NCI-H146 treated with DMSO at 0.1 percent for 48 hours (cell line): Measurements from ENCODE around the gene TTLL3.

Experiments
- DNase-seq: peaks from one replicate; lab custom pipeline; 2025; ENCODE audit not compliant: unreplicated experiment; lab: John Stamatoyannopoulos, UW

The TTLL3 gene

DNA sequence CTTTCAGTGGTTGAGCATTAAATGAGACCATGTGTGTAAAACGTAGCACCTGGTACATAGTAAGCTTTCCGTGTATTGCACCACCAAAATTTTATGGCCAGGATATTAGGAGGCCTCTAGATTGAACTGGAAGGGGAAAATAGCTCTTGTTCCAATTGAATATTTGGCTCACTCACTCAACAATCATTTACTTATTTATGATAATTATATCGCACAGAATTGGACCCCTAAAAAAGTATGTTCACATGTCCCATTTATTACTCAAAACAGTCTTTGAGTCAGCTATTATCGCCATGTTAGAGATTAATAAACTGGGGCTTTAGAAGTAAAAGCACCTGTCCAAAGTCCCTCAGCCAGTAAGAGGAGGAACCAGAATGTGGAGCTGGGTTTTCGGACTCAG is 5.1 kb upstream of the TTLL3 start:
- DNase-seq = no peak

DNA sequence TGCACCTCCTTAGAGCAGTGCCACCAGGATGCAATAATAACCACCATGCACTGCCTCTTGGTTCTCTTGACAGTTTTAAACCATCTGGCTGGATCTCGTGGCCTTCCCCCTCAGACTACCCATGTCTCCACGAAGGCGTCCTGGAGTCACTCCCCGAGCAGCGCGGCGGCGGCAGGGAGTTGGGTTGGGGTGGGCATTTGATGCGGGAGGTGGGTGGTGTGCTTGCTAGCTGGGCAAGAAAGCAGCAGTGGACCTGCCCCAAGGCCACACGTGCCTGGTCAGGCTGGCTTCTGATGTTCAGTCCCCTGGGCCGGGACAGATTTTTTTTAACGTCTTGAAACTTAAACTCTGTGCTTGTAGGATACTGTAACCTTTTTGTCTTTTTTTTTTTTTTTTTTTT is 3.9 kb upstream of the TTLL3 start:
- no peak for DNase-seq

DNA sequence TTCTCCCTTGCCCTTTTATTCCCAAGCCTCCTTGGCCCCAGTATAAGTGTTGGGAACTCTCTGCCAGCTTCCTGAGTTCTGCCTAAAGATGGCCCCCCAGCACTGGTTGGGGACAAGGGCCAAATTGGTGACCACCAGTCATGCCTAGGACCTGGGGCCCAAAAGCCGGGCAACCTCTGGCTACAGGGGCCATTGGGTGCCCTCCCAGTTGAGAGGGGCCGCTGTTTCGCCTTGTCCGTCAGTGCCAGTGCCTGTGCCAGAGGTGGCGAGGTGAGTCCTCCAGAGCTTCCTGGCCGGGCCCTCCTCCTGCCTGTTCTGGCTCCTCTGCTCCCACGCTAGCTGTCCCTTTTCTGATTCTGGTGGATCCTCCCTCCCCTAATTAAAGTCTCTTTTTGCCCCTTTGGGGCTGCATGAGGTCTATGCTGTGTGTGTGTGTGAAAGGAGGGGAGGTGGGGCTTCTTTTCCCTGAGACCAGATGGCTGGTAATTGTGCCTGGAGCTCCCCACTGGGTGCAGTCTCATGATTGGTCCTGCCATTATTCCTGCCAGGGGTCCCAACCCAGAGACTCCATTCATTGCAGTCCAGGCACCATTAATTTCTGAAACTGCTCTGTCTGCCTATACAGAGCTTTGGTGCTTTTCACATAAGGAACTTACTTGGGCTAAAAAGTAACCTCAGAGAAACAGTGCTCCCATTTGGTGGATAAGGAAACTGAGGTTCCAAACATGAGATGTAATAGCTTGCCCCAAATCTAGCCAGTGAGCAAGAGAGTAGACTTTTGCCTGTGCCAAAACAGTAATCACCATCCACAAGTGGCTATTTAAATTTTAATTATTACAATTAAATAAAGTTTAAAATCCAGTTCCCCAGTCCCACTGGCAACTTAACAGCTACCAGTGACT is 3.1 kb upstream of the TTLL3 start:
- DNase-seq = no peak

DNA sequence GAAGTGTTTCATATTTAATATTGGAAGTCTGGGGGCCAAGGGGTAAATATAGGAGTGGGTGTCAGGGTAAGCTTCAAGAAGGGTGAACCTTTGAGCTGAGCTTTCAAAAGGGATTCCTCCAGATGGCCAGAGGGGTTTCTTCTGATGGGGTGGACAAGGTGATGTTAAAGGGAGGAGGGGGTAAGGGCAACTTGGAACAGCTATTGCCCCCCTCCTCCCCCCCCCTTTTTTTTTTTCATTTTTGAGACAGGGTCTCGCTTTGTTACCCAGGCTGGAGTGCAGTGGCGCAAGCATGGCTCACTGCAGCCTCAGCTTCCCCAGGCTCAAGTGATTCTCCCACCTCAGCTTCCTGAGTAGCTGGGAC is 2.1 kb upstream of the TTLL3 start:
- no peak for DNase-seq

DNA sequence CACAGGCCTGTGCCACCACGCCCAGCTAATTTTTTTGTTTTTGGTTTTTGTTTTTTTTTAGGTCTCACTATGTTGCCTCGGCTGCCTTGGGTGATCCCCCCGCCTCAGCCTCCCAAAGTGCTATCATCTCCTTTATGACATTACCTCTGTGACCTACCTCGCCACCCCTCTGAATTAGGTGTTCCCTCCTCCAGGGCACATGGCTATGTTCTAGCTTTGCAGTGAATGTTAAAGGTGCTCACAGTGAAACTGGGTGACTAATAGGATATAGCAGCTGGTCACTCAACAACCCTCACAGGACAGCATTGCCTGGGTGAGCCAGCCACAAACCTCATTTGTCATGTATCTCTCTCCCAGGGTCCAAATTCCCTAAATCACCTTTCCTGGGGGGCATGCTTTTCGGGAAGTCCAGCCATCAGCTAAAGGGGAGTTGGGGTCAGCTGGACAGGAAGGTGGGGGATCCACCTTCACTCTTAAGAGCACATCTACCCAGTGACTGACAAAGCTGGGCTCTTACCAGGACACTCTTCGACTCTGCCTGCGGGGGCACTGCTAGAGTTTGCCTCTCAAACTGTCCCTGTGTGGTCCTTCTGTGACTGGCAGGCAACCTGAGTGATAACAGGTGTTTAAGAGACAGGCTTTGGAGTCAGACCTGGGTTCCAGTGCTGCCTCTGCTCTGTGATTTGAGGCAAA is 1.6 kb upstream of the TTLL3 start:
- no peak for DNase-seq

DNA sequence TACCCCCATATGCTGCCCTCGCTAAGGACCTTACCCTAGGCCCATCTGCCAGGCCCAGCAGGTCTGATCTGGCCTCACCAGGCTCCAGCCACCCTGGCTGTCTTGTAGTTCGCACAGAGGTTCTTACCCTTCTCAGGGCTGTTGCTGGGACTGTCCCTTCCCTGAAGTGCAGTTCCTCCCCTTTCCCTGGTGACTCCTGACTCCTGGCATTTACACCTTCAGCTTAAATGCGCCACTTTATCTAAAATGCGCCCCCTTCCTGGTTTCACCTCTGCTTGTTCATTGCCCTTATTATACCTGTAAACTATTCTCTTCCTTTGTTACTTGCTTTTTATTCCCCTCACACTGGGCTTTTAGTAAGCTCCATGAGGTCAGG is 835 bp upstream of the TTLL3 start:
- DNase-seq = no peak

DNA sequence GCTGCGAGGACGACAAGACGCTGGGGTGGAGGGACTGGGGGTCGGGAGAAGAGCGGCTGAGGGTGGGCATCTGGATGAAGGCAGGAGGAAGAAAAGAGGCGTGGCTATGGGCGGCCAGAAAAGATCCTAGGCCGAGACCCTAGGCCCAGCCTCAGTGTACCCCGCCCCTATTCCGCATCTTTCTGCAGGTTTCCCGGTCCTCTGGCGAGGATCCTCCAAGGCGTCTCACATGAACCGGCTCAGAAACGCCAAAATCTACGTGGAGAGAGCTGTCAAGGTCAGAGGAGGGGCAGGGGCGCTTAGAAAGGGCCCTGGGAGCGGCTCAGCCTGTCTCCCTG is 340 bp downstream of the TTLL3 start:
- DNase-seq = no peak

DNA sequence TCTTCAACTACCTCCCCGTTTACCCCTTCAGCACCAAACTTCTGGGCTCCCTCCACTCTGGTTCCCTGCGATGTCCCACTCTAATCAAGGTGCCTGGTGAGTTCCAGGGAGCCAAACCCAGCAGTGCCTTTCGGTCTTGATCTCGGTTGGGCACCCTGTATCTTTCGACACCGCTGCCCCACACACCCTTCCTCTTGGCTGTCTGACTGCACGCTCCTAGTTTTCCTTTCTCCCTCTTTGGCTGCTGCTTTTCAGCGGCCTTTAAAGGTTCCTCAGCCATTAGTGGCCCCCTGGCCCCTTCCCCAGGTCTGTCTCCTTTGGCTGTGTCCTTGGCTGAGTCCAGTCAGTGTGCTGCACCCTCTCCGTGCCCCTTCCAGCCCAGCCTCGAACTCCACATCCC is 784 bp downstream of the TTLL3 start:
- no peak for DNase-seq

DNA sequence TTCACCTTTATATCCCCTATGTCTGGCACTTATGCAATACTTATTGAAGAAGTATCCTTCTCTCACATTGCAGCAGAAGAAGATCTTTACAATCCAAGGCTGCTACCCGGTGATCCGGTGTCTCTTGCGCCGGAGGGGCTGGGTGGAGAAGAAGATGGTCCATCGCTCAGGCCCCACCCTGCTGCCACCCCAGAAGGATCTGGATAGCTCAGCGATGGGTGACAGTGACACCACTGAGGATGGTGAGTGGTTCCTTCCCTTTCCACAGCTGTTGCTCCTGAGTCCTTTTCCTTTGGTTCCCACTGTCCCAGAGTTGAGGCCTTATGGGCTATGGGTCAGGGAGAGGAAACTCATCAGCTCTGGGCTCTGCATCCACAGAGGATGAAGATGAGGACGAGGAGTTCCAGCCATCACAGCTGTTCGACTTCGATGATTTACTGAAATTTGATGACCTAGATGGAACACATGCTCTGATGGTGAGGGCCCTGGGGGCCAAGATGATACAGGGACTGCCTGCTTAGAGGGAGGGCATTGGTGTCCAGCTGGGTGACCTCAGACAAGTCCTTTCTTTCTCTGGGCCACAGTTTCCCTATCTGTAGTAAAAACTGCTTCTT is 2.9 kb downstream of the TTLL3 start:
- DNase-seq = no peak

DNA sequence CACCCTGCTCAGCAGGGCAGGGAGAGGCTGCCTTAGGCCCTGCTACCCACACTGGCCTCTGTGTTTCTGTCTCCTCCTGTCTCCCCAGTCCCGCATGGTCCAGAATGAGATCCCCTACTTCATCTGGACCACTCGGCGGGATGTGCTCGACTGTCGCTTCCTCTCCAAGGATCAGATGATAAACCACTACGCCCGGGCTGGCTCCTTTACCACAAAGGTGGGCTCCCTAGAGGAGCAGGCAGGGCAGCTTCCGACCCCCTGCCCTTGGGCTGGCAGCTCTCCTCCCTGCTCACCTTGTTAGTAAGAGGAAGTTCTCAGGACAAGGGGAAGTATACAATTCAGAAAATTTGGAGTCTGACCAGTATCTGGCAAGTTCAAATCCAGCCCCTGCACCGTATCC is 5.9 kb downstream of the TTLL3 start:
- DNase-seq = no peak

DNA sequence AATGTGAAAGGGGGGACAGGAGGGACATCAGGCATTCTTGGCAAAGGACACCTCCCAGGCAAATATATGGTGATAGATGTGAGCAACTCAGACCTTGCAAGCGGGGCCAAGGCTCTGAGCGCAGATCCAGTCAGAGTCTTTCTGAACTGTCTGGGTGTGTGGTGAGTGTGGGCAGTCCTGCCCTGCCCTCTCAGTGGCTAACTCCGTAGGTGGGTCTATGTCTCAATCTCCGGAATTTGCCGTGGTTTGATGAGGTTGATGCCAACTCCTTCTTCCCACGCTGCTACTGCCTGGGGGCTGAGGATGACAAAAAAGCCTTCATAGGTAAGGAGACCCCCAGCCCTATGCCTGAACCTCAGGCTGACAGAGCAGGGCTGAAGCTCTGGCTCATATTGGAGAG is 7.4 kb downstream of the TTLL3 start:
- no peak for DNase-seq

DNA sequence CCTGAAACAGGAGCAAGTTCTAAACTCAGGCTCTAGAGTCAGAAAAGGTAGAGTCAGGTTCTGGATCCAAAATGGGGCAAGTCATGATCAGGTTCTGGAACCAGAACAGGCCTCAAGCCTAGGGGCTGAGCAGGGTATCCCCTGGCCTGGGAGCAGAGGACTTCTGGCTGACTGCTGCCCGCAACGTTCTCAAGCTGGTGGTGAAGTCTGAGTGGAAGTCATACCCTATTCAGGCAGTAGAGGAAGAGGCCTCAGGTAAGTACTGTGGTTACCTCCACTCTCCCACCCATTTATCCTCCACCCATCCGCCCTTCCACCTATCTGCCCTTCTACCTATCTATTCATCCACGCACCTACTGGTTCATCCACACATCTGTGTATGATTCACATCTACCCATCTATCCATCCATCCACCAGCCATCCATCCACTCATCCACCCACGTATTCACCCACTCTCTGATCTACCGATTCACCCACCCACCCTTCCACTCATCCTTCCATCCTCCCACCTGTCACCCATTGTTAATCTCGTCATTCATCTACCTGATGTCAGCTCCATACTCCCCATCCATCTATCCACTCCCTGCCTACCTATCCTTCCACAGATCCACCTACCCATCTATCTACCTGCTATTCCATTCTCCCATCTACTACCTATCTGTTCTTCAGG is 8.7 kb downstream of the TTLL3 start:
- no peak for DNase-seq

DNA sequence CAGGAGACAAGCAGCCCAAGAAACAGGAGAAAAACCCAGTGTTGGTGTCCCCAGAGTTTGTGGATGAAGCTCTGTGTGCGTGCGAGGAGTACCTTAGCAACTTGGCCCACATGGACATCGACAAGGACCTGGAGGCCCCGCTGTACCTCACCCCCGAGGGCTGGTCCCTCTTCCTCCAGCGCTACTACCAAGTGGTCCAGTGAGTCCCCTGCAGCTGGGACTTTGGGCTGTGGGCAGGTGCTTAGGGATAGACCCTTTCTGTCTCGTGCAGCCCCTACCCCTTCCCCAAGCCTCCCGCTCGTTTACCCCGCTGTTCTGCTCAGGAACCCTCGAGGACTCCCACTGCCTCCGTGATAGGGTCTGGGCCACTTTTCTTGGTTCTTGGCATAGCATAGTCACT is 10.5 kb downstream of the TTLL3 start:
- DNase-seq = no peak

DNA sequence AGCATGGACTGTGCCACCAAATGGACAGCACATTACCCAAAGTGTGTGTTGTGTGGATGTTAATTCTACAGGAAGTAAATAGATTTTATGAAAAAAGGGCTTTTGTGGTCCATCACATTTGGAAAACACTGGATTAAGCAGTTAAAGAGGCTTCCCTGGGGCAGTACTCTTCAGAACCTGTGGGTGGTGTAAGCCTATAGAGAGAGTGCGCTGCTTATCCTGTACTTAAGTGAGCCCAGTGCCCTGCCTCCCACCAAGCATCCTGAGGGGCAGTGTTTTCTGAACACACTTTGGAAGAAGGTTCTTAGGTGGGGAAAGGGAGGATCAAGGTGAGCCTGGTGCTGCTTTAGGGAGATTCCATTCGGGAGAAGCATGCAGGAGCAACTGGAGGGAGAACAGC is 10.9 kb downstream of the TTLL3 start:
- DNase-seq = no peak

DNA sequence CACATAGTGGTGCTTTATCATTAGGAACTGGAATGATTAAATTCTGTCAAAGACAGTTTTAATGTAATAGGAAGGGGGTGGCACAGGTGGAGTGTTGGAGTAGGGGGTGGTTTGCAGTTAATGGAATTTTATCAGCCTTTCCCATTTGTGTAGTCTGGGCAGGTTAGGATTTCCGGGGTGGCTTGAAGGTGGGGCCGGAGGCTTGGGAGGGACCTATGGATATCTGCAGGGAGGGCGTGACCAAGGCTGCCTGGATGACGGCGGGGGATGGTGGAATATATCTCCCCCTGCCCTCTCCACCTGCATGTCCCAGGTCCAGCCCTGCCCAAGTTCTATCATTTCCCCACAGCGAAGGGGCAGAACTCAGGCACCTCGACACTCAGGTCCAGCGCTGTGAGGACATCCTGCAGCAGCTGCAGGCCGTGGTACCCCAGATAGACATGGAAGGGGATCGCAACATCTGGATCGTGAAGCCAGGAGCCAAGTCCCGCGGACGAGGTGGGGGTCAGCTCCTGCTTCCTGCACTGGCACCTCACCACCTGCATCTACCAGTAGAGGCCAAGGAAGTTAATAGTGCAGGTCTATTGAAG is 15.5 kb downstream of the TTLL3 start:
- DNase-seq = no peak

DNA sequence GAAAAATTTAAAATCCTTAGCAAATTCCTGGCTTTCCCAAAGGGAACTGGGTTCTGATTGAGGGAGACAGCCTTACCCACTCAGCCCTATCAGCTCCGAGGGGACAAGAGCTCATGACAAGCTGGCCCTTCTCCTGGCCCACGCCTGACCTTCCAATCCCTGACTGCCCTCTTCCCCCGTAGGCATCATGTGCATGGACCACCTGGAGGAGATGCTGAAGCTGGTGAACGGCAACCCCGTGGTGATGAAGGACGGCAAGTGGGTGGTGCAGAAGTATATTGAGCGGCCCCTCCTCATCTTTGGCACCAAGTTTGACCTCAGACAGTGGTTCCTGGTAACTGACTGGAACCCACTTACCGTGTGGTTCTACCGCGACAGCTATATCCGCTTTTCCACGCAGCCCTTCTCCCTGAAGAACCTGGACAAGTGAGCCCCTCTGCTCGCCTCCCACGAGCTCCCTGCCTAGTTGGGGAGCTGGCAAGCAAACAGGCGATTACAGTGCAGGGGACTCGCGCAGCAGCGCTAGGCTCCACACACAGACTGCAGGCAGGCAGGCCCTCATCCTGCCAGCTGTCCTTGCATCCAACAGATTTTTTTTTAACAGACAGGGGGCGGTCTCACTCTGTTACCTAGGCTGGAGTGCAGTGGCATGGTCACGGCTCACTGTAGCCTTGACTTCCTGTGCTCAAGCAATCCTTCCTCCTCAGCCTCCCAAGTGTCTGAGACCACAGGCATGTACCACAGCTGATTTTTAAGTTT is 16.9 kb downstream of the TTLL3 start:
- no peak for DNase-seq

DNA sequence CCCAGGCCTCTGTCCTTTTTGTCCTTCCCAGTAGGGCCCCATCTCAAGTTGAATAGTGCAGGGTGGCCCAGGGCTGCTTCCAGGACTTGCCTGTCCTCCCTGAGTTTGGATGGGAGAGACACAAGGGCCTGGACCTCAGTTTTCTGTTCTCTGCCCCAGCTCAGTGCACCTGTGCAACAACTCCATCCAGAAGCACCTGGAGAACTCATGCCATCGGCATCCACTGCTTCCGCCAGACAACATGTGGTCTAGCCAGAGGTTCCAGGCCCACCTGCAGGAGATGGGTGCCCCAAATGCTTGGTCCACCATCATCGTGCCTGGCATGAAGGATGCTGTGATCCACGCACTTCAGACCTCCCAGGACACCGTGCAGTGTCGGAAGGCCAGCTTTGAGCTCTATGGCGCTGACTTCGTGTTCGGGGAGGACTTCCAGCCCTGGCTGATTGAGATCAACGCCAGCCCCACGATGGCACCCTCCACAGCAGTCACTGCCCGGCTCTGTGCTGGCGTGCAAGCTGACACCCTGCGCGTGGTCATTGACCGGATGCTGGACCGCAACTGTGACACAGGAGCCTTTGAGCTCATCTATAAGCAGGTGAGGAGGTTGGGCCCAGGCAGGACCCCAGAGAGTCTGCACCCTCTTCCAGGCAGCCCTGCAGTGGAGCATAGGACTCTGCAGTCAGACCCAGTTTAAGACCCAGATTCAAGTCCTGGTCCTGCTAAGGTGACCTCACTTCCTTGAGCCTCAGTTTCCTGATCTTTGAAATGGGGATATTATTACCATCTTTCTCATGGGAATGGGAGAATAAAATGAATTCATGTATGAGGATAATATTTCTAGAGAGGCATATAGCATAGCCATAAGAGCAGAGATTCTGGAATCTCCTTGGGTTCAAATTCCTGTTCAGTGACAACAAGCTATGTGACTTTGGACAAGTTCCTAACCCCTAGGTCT is 19.0 kb downstream of the TTLL3 start:
- DNase-seq = no peak

DNA sequence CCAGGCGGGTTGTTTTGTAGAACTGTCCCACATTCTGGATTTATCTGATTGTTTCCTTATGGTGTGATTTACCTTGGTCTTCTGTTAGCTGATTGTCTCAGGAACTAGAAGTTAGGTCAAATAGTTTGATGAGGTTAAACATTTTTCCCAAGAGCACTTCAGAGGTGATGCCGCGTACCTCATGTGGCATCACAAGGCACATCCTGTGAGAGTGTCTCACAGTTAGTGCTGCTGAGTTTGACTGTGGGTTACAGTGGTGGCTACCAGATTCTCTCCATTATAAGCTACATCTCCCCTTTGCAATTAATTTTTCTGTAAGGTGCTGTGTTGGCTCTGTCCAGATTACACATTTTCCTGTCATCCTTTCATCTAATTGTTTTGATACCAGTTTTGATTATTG is 21.2 kb downstream of the TTLL3 start:
- no peak for DNase-seq

DNA sequence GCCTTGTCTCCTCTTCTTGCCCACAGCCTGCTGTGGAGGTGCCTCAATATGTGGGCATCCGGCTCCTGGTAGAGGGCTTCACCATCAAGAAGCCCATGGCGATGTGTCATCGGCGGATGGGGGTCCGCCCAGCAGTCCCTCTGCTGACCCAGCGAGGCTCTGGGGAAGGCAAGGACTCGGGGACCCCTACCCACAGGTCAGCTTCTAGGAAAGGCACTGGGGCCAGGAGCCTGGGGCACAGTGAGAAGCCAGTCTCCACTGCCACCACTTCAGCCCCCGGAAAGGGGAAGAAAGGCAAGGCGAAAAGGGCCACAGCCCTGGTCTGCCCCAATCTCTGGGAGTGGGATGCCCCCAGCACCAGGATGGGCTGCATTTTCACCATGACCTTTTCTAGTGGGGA is 23.0 kb downstream of the TTLL3 start:
- no peak for DNase-seq
